Loucy (cell line): ENCODE measurements around the gene GBP6.

ENCODE experiments used
- CTCF ChIP-seq: fragments of 200-600 bp; sonication (generic); conservative IDR thresholded peaks from 2 replicates; pipeline ENCODE4 v1.5.1; 2014; ENCODE audit warnings: mild to moderate bottlenecking, antibody characterized with exemption, low read length
- EZH2phosphoT487 ChIP-seq: fragments of 200-600 bp; IDR thresholded peaks from 2 replicates; pipeline ENCODE4 v1.6.1; 2018; ENCODE audit warnings: antibody characterized with exemption, mild to moderate bottlenecking, moderate library complexity, borderline replicate concordance

- TF ChIP-seq CTCF (no peak), EZH2phosphoT487 (no peak)
Observed at GRCh38 chr1:89383185-89383584, 19.3 kb downstream of the GBP6 start.
